HG03103 (cell line): Measurements from ENCODE around the gene GAB1.
A peak's percentile ranks its signal among the peaks of the same experiment; 100 is the strongest.

Source experiments
- ATAC-seq: cut with Tn5 transposase; IDR thresholded peaks from one replicate; pipeline ENCODE4 v1.9.1; 2021; ENCODE audit warnings: low read depth; ENCODE audit not compliant: unreplicated experiment

Gene GAB1

DNA sequence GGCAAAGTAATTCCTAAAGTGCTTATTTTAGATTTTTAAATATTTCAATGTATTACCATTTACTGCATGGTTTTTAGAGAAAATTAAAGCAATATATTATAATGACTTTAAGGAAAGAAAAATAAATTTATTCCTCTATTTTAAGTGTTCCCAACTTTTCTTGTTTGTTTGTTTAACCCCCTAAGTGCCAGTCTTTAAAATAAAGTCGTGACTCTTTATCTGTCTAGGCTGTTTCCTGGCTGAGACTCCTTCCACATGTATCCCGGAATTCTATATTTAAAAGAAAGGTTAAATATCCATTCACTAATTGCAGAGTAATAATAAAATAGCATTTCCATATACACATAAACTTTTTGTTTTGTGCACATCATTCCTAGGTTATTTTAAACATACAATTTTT, 71.2 kb downstream of the GAB1 start:
- no peak for ATAC-seq

GRCh38 chr4:143410015-143410414, 73.3 kb downstream of the GAB1 start:
- no peak for ATAC-seq

GRCh38 chr4:143411527-143412419, 75.1 kb downstream of the GAB1 start:
- ATAC-seq = no peak

GRCh38 chr4:143412420-143412758, 75.7 kb downstream of the GAB1 start:
- no peak for ATAC-seq

DNA sequence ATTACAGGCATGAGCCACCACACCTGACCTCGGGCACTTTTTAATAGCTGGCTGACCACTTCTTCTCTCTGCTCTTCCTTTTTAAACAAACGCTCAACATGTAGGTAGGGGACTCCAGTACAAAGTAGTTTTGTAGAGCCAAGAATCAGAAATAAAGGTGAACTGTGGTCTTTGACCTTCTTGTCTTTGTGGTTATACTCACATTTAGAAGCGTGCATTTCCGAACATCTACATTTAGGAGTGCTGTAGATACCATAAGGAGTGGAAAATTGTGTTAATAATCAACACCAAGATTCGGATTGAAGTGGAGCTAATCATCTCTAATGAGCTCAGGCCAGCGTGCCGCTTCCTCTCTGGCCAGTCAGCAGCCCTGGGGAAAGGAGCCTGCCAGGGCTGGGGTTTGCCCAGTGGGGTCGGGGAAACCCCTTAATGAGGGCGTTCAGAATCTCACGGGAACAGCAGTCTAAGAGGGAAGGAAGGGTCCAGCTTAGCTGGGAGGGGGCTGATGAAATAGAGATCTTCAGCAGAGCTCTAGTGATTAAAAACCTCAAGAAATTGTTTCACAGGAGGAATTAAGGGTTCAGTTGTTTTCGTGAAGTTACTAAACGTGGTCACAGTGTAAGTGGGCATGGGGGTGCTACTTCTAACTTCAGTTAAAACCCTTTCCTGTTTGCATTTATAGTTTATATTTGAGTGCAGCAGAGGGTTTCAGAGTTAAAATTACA, 81.2 kb downstream of the GAB1 start:
- peak; percentile 61 for ATAC-seq

GRCh38 chr4:143420227-143420626, 83.6 kb downstream of the GAB1 start:
- ATAC-seq = no peak

DNA sequence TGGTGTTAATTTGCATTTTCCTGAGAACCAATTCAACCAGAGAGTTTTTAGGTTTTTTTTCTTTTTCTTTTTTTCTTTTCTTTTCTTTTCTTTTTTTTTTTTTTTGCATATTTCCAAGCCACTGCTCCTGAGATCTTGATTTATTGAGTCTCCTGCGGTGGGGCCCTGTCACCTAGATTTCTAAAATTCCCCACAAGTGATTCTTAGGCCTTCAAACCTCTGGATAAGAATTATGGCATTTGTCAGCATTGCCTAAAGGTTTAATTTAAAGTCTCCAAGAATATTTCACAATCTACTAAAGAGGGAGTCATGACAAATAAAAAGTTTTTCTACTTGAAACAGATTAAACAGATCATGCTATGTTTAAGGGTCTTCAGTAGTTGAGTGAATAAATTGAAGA, 84.9 kb downstream of the GAB1 start:
- no peak for ATAC-seq

GRCh38 chr4:143424276-143424675, 87.6 kb downstream of the GAB1 start:
- no peak for ATAC-seq

DNA sequence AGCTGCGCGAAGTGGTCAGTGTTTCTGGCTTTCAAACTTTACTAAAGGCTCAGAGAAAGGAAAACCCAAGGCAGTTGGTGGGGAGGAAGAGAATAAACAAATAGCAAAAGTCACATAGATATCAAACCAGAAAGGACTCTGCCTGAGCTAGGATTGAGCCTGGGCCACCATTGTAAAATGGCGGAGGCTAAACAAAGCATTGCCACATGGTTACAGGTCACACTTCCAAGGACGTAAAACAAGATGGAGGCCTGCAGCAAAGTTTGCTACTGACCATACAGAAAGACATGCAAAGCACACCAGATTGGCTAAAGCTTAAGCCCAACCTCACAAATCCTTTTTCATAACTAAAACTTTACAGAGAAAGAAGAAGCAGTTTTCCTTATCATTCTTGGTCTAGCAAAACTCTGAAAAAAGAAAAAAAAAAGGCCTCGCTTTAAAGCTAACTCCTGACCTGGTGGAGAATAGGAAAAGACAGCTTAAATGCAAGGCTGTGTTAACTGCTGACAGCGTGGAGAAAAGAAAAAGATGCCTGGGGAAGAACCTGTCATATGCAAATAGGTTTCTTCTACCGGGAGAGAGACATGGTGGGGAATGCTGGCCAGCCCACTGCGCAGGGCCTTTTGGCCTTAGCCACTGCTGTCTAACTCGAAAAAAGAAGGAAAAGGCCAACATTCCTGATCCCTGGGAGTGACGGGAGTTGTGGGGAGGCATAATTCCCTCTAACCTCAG, 95.0 kb downstream of the GAB1 start:
- ATAC-seq = no peak

DNA sequence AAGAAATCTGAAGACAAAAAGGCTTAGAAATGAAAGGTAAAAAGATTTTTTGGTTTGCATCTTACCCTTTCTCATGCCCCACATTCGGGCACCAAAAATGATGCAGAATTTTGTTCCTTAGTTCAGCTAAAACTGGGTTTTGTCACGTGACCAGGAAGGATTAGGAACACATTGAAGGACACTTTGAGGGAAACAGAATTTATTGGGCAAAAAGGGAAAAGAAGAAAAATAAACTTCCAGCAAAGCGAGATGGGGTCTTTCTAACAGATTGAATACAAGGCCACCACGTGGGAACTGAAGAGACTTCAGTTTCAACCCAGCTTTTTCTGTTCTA, 95.5 kb downstream of the GAB1 start:
- ATAC-seq = no peak

- no peak for ATAC-seq
These were observed 96.6 kb downstream of the GAB1 start for GRCh38 chr4:143433231-143433630.

- ATAC-seq = no peak
These were observed 99.3 kb downstream of the GAB1 start for GRCh38 chr4:143435955-143436354.

GRCh38 chr4:143437476-143437875, 100.8 kb downstream of the GAB1 start:
- no peak for ATAC-seq

DNA sequence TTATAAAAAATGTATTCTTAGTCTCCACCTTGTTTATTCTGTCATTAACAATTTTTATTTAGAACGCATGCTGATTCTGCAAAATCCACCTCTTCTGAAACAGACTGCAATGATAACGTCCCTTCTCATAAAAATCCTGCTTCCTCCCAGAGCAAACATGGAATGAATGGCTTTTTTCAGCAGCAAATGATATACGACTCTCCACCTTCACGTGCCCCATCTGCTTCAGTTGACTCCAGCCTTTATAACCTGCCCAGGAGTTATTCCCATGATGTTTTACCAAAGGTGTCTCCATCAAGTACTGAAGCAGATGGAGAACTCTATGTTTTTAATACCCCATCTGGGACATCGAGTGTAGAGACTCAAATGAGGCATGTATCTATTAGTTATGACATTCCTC, 101.3 kb downstream of the GAB1 start:
- ATAC-seq = no peak

DNA sequence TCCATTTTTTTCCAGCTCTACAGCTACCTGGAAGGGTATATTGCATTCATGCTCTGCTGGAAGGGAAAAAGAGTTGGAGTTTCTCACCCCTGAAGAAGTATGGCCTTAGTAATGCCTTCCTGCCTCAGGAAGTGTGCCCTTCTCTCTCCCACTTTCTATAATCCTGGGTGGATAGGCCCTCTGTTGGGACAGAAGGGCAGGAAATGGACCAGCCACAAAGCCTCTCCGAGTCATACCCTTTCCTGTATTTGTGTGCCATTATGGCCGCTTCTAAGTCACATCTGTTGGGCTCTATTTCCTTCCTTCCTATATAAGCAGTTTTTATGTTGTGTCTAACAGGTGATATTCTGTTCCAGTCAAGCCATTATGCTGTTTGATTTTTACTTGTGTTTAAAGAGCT, 102.0 kb downstream of the GAB1 start:
- ATAC-seq = no peak

DNA sequence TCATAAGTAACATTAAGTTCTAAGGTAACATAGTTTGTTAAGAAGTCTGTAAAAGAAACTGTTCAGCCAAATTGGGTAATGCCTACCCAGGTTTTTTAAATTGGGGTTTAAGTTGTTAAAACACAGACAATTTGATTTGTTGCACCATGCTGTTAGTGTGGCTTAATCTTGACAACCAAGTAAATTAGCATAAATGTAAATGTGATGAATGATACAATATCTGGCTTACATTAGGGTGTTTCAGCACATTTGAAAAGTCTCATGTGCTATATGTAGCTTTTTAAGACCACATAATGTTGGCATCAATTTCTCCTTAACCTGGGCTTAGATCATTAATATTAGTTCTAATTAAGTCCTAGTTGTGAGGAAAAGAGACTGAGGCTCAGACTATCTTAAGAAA, 104.4 kb downstream of the GAB1 start:
- no peak for ATAC-seq

GRCh38 chr4:143441678-143442077, 105.0 kb downstream of the GAB1 start:
- ATAC-seq = no peak

DNA sequence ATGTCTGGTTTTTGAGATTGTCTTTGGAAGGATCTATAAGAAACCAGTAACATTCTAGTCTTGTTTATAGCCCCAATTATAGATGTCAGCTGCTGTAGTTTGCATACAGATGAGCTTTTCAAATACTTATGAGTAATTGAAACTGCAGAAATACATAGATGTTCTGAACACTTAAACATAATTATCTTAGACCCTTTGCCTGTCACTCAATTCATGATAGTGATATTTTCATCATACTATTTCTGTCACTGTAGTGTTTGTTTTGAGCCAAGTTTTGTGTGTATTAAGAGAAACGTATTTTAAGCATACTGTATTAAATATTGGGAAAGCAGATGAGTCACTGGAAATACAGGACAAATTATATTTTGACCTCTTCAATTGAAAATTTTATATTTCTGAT, 107.1 kb downstream of the GAB1 start:
- ATAC-seq = no peak

GRCh38 chr4:143451186-143451585, 114.5 kb downstream of the GAB1 start:
- no peak for ATAC-seq

DNA sequence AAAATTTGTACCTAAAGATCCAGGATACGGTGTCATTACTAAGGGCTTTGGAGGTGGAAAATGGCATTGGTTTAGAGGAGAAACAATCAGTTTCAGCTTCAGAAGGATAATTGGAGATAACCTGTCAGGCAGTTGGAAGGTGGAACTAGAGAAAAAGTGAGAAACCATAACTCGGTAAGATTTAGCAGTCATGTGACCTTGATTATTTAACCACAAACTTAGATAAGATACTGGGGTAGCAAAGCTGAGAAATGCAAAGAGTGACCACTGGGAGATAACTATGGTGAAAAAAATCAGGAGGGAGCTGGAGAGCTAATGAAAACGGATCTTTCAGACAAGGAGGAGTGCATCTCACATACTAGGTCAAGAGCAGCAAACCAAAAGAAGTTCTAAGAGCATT, 118.5 kb downstream of the GAB1 start:
- ATAC-seq = no peak

DNA sequence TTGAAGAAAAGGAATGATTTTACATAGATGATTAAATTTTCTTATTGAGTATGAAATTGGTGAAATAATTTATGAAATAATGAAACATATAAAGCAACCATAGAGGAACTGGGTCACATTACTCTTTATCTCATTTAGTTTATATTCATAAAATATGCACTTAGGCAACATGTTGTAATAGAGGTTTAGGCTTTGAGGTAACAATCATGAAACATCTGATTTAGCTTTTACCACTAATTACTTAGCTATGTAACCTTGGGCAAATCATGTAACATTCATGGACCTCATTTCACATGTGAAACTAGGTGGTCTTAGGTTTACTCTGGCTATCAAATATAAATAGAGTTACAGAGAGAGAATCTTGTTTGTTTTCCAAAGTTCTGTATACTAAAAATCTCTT, 122.3 kb downstream of the GAB1 start:
- ATAC-seq = no peak
